ENCODE results near the gene BRMS1L. TPM values are rescaled to one million over a fixed set of nuclear protein-coding genes. Genes with fewer than 3 reads are reported as not detected.

The BRMS1L gene
- total and polyA plus RNA-seq, 10 of the 15 experiments (the other 5 are each of a cell fraction or from before 2014, with no cell fraction given) = 5.3 to 26.7 (median 8.3) TPM

- TF ChIP-seq, protein P1, sequence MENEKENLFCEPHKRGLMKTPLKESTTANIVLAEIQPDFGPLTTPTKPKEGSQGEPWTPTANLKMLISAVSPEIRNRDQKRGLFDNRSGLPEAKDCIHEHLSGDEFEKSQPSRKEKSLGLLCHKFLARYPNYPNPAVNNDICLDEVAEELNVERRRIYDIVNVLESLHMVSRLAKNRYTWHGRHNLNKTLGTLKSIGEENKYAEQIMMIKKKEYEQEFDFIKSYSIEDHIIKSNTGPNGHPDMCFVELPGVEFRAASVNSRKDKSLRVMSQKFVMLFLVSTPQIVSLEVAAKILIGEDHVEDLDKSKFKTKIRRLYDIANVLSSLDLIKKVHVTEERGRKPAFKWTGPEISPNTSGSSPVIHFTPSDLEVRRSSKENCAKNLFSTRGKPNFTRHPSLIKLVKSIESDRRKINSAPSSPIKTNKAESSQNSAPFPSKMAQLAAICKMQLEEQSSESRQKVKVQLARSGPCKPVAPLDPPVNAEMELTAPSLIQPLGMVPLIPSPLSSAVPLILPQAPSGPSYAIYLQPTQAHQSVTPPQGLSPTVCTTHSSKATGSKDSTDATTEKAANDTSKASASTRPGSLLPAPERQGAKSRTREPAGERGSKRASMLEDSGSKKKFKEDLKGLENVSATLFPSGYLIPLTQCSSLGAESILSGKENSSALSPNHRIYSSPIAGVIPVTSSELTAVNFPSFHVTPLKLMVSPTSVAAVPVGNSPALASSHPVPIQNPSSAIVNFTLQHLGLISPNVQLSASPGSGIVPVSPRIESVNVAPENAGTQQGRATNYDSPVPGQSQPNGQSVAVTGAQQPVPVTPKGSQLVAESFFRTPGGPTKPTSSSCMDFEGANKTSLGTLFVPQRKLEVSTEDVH (IDR thresholded peaks at IDR 0.05; ENCODE audit: low read depth, partially characterized antibody) = peak; percentile 82
- peak; percentile 91 for TF ChIP-seq KLF5 (IDR thresholded peaks at IDR 0.05; ENCODE audit: partially characterized antibody)
- peak; percentile 92 for TF ChIP-seq NBN (IDR thresholded peaks at IDR 0.05)
- TF ChIP-seq, protein P2, sequence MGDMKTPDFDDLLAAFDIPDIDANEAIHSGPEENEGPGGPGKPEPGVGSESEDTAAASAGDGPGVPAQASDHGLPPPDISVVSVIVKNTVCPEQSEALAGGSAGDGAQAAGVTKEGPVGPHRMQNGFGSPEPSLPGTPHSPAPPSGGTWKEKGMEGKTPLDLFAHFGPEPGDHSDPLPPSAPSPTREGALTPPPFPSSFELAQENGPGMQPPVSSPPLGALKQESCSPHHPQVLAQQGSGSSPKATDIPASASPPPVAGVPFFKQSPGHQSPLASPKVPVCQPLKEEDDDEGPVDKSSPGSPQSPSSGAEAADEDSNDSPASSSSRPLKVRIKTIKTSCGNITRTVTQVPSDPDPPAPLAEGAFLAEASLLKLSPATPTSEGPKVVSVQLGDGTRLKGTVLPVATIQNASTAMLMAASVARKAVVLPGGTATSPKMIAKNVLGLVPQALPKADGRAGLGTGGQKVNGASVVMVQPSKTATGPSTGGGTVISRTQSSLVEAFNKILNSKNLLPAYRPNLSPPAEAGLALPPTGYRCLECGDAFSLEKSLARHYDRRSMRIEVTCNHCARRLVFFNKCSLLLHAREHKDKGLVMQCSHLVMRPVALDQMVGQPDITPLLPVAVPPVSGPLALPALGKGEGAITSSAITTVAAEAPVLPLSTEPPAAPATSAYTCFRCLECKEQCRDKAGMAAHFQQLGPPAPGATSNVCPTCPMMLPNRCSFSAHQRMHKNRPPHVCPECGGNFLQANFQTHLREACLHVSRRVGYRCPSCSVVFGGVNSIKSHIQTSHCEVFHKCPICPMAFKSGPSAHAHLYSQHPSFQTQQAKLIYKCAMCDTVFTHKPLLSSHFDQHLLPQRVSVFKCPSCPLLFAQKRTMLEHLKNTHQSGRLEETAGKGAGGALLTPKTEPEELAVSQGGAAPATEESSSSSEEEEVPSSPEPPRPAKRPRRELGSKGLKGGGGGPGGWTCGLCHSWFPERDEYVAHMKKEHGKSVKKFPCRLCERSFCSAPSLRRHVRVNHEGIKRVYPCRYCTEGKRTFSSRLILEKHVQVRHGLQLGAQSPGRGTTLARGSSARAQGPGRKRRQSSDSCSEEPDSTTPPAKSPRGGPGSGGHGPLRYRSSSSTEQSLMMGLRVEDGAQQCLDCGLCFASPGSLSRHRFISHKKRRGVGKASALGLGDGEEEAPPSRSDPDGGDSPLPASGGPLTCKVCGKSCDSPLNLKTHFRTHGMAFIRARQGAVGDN (IDR thresholded peaks at IDR 0.05) = peak; percentile 46; the same call in 1 of the 2 replicates
- TF ChIP-seq HCFC1 (IDR thresholded peaks at IDR 0.05; ENCODE audit: low read length) = peak; percentile 22; the same call in 1 of the 2 replicates
- peak; percentile 28 to 35; a peak in 2 of 4 replicates for TF ChIP-seq BHLHE40 (IDR thresholded peaks at IDR 0.05; ENCODE audit: borderline replicate concordance in 1 of 2, low read depth in 2 of 2, low read length in 1 of 2)
- TF ChIP-seq TAF1 (IDR thresholded peaks at IDR 0.05; ENCODE audit: borderline replicate concordance, low read depth, low read length) = peak; percentile 72; the same call in 1 of the 2 replicates
- 0 out of 2 replicates have a peak, but pooled peaks have one; percentile 34 for TF ChIP-seq POLR2AphosphoS2 (IDR thresholded peaks at IDR 0.05; ENCODE audit: low read depth, low read length)
- TF ChIP-seq, protein P3, sequence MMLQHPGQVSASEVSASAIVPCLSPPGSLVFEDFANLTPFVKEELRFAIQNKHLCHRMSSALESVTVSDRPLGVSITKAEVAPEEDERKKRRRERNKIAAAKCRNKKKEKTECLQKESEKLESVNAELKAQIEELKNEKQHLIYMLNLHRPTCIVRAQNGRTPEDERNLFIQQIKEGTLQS (IDR thresholded peaks at IDR 0.05; ENCODE audit: borderline replicate concordance, extremely low read depth, low read depth, low read length) = peak; percentile 69; the same call in 1 of the 2 replicates
- peak; percentile 21; the same call in 1 of the 2 replicates for TF ChIP-seq RAD21 (IDR thresholded peaks at IDR 0.05; ENCODE audit: insufficient read depth, low read depth, low read length)
These were observed 17.2 kb upstream of the BRMS1L start, which contains the start of gene RALGAPA1 (continued) for GRCh38 chr14:35808638-35809563.
